COR-L47 (cell line): ENCODE data around the gene CASR.

ENCODE experiments used
- DNase-seq: peaks from one replicate; lab custom pipeline; 2025; lab: John Stamatoyannopoulos, UW

CASR gene

GRCh38 chr3:122257644-122258364, 74.3 kb downstream of the CASR start:
- no peak for DNase-seq

DNA sequence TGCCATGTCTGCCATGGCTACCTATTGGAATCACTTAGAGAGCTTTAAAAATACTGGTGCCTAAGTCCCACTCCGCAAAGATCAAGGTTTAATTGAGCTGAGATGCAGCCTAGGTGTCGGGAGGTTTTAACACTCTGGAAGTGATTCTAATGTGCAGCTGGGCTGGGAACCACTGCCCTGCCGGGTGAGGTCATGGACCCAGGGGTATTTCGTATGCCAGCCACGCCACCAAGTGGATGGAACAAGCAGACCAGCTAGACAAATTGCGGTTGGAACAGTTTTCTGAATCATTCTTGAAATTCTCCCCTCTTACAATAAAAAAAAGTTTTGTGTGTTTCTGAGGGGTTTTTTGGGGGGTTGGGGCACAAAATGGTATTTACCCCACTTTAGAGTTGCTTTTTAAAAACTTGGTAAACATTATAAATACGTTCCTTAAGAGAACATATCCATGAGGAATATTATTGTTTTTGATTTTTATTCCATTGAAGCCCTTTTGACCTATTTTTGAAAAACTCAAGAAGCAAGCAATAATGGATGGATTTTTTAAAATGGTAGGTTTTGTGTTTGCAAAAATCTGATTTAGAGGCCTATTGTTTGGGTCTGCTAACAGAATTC, 75.4 kb downstream of the CASR start:
- DNase-seq = peak; percentile 81

DNA sequence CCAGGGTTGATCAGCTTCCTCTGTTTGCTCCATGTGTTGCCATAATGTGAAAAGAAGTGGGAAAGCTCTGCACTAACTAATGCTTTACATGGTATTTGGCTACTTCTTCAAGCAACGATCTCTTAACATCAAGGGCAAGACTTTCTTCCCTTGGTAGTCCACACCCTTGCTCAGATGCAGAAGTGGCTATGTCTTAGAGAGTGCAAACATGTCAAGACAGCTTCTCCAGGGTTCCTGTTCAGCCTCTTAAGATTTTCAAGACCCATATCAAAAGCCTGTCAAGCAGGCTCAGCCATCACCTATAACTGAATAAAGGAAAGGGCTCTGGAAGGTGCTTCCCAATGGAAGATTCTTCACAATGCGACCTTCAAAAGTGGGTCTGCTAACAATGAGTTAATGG, 76.7 kb downstream of the CASR start:
- DNase-seq = no peak

GRCh38 chr3:122263058-122263457, 79.6 kb downstream of the CASR start:
- no peak for DNase-seq

DNA sequence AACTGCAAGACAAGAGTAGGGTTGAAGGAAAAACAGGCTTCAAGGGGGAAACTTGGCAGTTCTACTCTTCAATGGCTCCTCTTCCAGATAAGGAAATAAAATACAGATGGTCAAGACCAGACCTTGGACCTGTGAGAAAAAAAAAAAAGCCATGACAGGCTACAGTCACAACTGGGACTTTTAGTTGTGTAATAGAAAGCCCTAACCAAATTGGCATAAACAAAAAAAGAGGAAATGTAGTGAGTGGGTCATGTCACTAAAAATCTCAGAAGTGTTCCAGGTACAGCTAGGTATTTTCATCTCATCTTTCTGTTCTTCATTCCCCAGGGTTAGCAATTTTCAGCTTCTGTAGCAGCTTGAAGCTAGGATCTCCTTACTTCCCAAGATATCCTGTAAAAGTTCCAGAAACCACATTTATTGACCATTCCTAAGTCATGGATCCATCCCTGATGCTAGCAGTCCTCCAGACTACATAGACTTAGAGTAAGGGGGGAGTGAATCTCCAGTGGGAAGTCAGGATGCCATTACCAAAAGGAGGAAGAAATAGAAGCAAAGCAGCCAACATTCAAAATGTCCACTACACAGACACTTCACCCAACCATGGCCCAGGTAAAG, 80.6 kb downstream of the CASR start:
- DNase-seq = no peak

- DNase-seq = no peak
Observed at GRCh38 chr3:122265957-122266356, 82.5 kb downstream of the CASR start.

DNA sequence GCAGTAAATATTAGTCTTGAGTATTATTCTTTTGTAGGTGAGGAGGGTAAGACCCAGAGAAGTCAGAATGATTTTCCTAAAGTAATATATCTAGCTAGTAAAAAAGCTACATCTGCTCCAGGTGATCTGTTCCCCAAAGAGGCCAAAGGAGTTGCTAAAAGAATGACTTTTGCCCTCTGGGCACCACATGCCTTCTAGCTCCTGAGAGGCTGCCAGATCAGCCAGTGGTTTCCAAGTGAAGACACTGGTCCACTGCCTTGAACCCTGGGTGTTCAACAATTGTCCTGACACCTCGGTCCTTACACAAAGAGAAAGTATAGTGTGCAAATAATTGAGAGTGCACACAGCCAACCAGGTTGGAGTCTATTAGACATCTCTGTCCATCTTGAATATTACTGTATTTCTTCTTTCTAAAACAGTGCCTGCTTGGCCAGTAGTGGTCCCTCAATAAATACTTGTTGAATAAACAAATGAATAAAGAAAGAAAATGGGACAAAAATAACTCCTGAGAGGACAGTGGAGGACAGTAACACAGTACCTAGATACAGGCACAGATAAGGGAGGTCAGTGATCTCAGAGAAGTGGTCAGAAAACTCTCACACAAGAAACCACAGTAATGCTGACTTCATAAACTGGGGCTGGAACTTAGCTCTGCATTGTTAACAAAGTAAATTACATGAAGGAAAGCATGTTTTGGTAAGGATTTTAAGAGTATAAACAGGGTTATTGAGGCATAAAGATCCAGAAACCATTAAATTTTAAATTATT, 85.0 kb downstream of the CASR start:
- no peak for DNase-seq

DNA sequence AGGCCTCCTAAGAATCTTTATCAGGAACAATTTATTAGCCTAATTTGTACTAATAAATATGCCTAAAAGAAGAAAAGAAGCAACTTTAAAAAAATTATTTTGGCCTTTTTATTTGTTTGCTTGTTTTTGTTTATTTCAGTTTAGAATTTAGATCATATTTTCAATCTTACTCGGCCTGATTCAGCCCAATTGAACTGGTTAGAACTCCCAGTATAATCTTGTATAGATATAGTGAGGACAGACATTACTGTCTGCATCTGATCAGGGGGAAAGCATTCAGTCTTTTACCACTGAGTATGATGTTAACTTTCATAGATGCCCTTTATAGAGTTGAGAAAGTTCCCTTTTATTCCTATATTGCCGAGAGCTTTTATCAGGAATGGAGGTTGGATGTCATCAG, 85.6 kb downstream of the CASR start:
- no peak for DNase-seq

DNA sequence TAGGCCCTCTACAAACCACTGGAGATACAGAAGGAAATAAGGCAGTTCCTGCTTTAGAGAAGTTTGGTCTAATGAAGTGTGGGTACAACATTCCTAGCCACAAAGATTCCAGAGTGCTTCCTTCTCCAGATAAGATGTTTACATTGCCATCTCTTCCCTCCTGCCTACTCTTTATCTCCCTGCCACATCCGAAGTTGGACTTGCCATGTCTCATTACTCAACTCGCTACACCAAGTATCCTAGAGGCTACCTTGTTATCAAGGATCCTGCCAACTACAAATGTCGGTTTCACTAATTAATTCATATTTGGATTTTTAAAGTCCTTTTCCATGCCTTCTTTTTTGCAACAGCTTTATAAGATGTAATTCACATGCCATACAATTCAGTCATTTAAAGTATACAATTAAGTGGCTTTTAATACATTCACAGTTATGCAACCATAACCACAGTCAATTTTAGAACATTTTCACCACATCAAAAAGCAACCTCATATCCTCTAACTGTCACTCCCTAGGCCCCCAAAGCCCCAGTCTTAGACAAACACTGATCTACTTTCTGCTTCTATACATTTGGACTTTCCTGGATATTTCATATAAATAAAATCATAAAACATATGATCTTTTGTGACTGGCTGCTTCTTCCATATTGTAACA, 87.9 kb downstream of the CASR start:
- DNase-seq = no peak

- no peak for DNase-seq
Observed at GRCh38 chr3:122272879-122273278, 89.4 kb downstream of the CASR start.

DNA sequence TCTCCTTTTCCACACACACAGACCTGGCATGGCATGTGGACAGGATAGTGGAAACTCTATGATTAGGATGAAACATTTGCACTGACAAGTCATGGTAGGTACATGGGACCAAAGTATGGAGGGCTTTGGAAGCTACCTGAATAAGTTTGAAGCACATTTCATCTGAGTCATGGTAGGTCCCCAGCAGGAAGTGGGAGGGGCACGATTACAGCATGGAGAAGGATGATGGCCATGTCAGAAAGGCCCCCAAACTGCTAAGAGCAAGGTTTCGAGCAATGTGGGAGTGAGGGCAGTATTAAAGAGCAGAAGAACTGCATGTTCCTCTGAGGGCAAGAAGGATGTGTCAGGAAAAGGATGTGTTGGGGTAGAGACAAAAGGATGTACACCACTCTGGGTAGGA, 90.0 kb downstream of the CASR start:
- no peak for DNase-seq

DNA sequence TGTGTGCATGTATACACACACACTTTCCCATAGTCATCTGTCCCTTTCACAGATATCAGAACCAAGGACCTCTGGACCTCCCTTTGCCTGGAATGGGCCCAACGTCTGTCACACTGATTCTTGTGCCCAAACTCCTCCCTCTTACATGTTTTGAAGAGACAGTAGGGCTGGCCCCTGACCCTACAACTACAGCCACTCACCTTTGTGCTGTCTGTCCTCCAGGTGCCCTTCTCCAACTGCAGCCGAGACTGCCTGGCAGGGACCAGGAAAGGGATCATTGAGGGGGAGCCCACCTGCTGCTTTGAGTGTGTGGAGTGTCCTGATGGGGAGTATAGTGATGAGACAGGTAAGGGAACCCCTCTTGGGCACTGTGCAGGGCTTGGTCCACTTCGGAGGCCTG, 98.4 kb downstream of the CASR start:
- no peak for DNase-seq

DNA sequence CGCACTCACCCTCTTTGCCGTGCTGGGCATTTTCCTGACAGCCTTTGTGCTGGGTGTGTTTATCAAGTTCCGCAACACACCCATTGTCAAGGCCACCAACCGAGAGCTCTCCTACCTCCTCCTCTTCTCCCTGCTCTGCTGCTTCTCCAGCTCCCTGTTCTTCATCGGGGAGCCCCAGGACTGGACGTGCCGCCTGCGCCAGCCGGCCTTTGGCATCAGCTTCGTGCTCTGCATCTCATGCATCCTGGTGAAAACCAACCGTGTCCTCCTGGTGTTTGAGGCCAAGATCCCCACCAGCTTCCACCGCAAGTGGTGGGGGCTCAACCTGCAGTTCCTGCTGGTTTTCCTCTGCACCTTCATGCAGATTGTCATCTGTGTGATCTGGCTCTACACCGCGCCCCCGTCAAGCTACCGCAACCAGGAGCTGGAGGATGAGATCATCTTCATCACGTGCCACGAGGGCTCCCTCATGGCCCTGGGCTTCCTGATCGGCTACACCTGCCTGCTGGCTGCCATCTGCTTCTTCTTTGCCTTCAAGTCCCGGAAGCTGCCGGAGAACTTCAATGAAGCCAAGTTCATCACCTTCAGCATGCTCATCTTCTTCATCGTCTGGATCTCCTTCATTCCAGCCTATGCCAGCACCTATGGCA, 100.5 kb downstream of the CASR start:
- DNase-seq = no peak

DNA sequence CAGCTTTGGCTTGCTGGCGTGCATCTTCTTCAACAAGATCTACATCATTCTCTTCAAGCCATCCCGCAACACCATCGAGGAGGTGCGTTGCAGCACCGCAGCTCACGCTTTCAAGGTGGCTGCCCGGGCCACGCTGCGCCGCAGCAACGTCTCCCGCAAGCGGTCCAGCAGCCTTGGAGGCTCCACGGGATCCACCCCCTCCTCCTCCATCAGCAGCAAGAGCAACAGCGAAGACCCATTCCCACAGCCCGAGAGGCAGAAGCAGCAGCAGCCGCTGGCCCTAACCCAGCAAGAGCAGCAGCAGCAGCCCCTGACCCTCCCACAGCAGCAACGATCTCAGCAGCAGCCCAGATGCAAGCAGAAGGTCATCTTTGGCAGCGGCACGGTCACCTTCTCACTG, 101.0 kb downstream of the CASR start:
- DNase-seq = no peak

- no peak for DNase-seq
Observed at GRCh38 chr3:122294359-122294758, 110.9 kb downstream of the CASR start.

GRCh38 chr3:122295266-122296062, 112.0 kb downstream of the CASR start:
- DNase-seq = no peak

GRCh38 chr3:122298239-122298638, 114.8 kb downstream of the CASR start:
- no peak for DNase-seq

- no peak for DNase-seq
Observed at GRCh38 chr3:122299215-122299614, 115.7 kb downstream of the CASR start.

DNA sequence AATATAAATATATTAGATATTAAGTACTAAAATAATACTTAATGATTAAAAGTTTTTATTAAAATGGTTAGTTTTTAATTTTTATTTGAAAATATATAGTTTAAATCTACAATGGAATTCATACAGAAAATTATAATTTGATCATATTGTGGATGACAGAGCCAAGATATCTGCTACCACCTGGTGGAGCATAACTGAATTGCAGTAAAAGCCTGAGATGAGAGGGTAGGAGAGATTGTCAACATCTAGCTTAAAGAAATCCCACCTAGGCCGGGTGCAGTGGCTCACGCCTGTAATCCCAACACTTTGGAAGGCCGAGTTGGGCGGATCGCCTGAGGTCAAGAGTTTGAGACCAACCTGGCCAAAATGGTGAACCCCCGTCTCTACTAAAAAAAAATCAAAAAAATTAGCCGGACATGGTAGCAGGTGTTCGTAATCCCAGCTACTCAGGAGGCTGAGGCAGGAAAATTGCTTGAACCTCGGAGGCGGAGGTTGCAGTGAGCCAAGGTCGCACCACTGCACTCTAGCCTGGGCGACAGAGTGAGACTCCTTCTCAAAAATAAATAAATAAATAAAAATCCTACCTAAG, 116.5 kb downstream of the CASR start:
- no peak for DNase-seq

- no peak for DNase-seq
Observed at GRCh38 chr3:122301063-122301462, 117.6 kb downstream of the CASR start.
